ENCODE measurements around the gene GAL3ST1. TPM values are rescaled to one million over a fixed set of nuclear protein-coding genes. Genes with fewer than 3 reads are reported as not detected.

GAL3ST1 gene
- total RNA-seq, 1 experiment from 2014 or later, result 2.1 TPM

GRCh38 chr22:30611197-30611596 is 36.7 kb upstream of the GAL3ST1 start:
- no peaks in the 10 kb centered on the region for H3K79me2 ChIP-seq (ENCODE audit: insufficient read depth, low read length)
- peaks cover 15 to 36% of the 10 kb centered on the region in 2 experiments for H3K4me1 ChIP-seq (ENCODE audit: control insufficient read depth in 1 of 2, insufficient read depth in 2 of 2, low read length in 2 of 2)
- TF ChIP-seq ZFX (IDR thresholded peaks at IDR 0.05) (no peak), JUND (IDR thresholded peaks at IDR 0.05) (no peak), YY1 (IDR thresholded peaks at IDR 0.05; ENCODE audit: extremely low read depth, insufficient replicate concordance, low read depth, low read length) (no peak), CBX3 (IDR thresholded peaks at IDR 0.05; ENCODE audit: low read depth) (no peak), MAX (IDR thresholded peaks at IDR 0.05) (no peak), SP1 (IDR thresholded peaks at IDR 0.05; ENCODE audit: low read depth) (no peak), SRF (IDR thresholded peaks at IDR 0.05; ENCODE audit: low read depth) (no peak), ELF1 (IDR thresholded peaks at IDR 0.05; ENCODE audit: borderline replicate concordance, low read depth) (no peak)
- TF ChIP-seq, protein P1, sequence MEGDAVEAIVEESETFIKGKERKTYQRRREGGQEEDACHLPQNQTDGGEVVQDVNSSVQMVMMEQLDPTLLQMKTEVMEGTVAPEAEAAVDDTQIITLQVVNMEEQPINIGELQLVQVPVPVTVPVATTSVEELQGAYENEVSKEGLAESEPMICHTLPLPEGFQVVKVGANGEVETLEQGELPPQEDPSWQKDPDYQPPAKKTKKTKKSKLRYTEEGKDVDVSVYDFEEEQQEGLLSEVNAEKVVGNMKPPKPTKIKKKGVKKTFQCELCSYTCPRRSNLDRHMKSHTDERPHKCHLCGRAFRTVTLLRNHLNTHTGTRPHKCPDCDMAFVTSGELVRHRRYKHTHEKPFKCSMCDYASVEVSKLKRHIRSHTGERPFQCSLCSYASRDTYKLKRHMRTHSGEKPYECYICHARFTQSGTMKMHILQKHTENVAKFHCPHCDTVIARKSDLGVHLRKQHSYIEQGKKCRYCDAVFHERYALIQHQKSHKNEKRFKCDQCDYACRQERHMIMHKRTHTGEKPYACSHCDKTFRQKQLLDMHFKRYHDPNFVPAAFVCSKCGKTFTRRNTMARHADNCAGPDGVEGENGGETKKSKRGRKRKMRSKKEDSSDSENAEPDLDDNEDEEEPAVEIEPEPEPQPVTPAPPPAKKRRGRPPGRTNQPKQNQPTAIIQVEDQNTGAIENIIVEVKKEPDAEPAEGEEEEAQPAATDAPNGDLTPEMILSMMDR (IDR thresholded peaks at IDR 0.05 in 2 of 3, conservative IDR thresholded peaks at IDR 0.05 in 1 of 3; ENCODE audit: borderline replicate concordance in 1 of 3, insufficient read depth in 1 of 3, low read depth in 2 of 3, low read length in 2 of 3), result no peak
- TF ChIP-seq, protein P2, sequence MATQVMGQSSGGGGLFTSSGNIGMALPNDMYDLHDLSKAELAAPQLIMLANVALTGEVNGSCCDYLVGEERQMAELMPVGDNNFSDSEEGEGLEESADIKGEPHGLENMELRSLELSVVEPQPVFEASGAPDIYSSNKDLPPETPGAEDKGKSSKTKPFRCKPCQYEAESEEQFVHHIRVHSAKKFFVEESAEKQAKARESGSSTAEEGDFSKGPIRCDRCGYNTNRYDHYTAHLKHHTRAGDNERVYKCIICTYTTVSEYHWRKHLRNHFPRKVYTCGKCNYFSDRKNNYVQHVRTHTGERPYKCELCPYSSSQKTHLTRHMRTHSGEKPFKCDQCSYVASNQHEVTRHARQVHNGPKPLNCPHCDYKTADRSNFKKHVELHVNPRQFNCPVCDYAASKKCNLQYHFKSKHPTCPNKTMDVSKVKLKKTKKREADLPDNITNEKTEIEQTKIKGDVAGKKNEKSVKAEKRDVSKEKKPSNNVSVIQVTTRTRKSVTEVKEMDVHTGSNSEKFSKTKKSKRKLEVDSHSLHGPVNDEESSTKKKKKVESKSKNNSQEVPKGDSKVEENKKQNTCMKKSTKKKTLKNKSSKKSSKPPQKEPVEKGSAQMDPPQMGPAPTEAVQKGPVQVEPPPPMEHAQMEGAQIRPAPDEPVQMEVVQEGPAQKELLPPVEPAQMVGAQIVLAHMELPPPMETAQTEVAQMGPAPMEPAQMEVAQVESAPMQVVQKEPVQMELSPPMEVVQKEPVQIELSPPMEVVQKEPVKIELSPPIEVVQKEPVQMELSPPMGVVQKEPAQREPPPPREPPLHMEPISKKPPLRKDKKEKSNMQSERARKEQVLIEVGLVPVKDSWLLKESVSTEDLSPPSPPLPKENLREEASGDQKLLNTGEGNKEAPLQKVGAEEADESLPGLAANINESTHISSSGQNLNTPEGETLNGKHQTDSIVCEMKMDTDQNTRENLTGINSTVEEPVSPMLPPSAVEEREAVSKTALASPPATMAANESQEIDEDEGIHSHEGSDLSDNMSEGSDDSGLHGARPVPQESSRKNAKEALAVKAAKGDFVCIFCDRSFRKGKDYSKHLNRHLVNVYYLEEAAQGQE (IDR thresholded peaks at IDR 0.05; ENCODE audit: low read depth), result no peak
- CTCF ChIA-PET, result no interaction called here
- no peaks in the 10 kb centered on the region for H4K20me1 ChIP-seq (ENCODE audit: insufficient read depth)
- RAD21 ChIA-PET (ENCODE audit: low non-redundant PET in 1 of 2, low total read pairs in 2 of 2, uncharacterized antibody in 2 of 2, unreplicated experiment in 2 of 2), result no interaction called here
- POLR2A ChIA-PET, result no interaction called here
- H3K9me2 ChIP-seq (ENCODE audit: insufficient read depth), result no peaks in the 10 kb centered on the region
- no peaks in the 10 kb centered on the region for H3K9me3 ChIP-seq (ENCODE audit: control insufficient read depth in 1 of 2, insufficient read depth in 1 of 2, low read depth in 1 of 2, low read length in 2 of 2)
- H2AFZ ChIP-seq (ENCODE audit: low read depth, low read length, poor library complexity, severe bottlenecking), result no peak overlapping the region
- no peaks in the 10 kb centered on the region for H3K36me3 ChIP-seq (ENCODE audit: control insufficient read depth in 1 of 2, insufficient read depth in 2 of 2, low read length in 2 of 2)
- H3K27ac ChIP-seq (ENCODE audit: low read depth, low read length), result no peak overlapping the region
- ATAC-seq (no peak), DNase-seq (ENCODE audit: low read depth, low spot score) (no peak)
- intact Hi-C loops (cut with micrococcal nuclease), result no loop called here
- no peak overlapping the region for H3K9ac ChIP-seq (ENCODE audit: low read length)
- H3K4me2 ChIP-seq (ENCODE audit: low read length), result no peak overlapping the region
- no peaks in the 10 kb centered on the region for H3K27me3 ChIP-seq (ENCODE audit: insufficient read depth, low read length)
- BruUV-seq (replicated peaks), result no TSS peak
- no peak overlapping the region for H3K4me3 ChIP-seq (replicated peaks in 1 of 2; ENCODE audit: low read depth in 1 of 2, low read length in 2 of 2)
